ENCODE results near the gene PKHD1. TPM values are rescaled to one million over a fixed set of nuclear protein-coding genes. Genes with fewer than 3 reads are reported as not detected.

Gene PKHD1
- total RNA-seq, 1 experiment from 2014 or later, result 0.43 TPM

- Histone ChIP-seq H3K27ac (ENCODE audit: low read depth, low read length, poor library complexity, severe bottlenecking) (no peak overlapping the region), H3K4me3 (ENCODE audit: low read depth, low read length, poor library complexity, severe bottlenecking) (no peak overlapping the region), H3K27me3 (replicated peaks; ENCODE audit: insufficient read depth, low read depth, low read length, poor library complexity) (peaks cover 8% of the 10 kb centered on the region), H3K4me1 (ENCODE audit: insufficient read depth, low read length, poor library complexity, severe bottlenecking) (no peaks in the 10 kb centered on the region), H3K9me3 (ENCODE audit: low read depth, low read length, poor library complexity, severe bottlenecking) (no peaks in the 10 kb centered on the region), H3K36me3 (ENCODE audit: insufficient read depth, low read length, poor library complexity, severe bottlenecking) (no peaks in the 10 kb centered on the region)
- no TSS peak for BruUV-seq (replicated peaks)
- CTCF ChIA-PET, result no interaction called here
- POLR2A ChIA-PET (ENCODE audit: low non-redundant PET), result no interaction called here
- TF ChIP-seq EZH2 (IDR thresholded peaks at IDR 0.05; ENCODE audit: borderline replicate concordance, low read depth, low read length, poor library complexity, severe bottlenecking), result no peak
- TF ChIP-seq, protein P1, sequence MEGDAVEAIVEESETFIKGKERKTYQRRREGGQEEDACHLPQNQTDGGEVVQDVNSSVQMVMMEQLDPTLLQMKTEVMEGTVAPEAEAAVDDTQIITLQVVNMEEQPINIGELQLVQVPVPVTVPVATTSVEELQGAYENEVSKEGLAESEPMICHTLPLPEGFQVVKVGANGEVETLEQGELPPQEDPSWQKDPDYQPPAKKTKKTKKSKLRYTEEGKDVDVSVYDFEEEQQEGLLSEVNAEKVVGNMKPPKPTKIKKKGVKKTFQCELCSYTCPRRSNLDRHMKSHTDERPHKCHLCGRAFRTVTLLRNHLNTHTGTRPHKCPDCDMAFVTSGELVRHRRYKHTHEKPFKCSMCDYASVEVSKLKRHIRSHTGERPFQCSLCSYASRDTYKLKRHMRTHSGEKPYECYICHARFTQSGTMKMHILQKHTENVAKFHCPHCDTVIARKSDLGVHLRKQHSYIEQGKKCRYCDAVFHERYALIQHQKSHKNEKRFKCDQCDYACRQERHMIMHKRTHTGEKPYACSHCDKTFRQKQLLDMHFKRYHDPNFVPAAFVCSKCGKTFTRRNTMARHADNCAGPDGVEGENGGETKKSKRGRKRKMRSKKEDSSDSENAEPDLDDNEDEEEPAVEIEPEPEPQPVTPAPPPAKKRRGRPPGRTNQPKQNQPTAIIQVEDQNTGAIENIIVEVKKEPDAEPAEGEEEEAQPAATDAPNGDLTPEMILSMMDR (conservative IDR thresholded peaks at IDR 0.05; ENCODE audit: low read depth, low read length), result no peak
- intact Hi-C loops (cut with micrococcal nuclease; ENCODE audit: unreplicated experiment), result no loop called here
- no peak for DNase-seq (ENCODE audit: low spot score)
These were observed 199.6 kb downstream of the PKHD1 start for GRCh38 chr6:51887859-51888258.

DNA sequence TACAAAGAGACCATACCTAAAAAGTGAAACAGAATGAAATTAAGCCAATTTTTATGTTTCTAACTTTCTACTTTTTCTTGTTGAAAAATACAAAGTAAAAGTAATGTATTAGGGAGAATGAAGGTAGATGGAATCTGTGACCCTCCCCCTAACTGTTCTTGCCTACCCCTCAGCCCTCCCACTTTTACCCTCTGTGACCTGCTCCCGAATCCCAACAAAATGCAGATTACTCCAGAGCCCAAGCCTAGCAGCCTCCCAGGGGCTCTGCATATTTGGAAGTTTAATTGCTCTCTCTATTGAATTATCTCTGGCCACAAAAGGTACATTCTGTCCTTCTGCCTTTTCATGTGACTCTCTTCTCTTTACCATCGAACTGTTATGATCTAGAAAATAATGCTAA, 201.5 kb downstream of the PKHD1 start:
- DNase-seq (ENCODE audit: low spot score), result no peak
- H3K27me3 ChIP-seq (replicated peaks; ENCODE audit: insufficient read depth, low read depth, low read length, poor library complexity), result peaks cover 8% of the 10 kb centered on the region
- CTCF ChIA-PET, result no interaction called here
- H3K9me3 ChIP-seq (ENCODE audit: low read depth, low read length, poor library complexity, severe bottlenecking), result no peaks in the 10 kb centered on the region
- H3K36me3 ChIP-seq (ENCODE audit: insufficient read depth, low read length, poor library complexity, severe bottlenecking), result no peaks in the 10 kb centered on the region
- POLR2A ChIA-PET (ENCODE audit: low non-redundant PET), result no interaction called here
- intact Hi-C loops (cut with micrococcal nuclease; ENCODE audit: unreplicated experiment), result no loop called here
- no peak overlapping the region for H3K27ac ChIP-seq (ENCODE audit: low read depth, low read length, poor library complexity, severe bottlenecking)
- TF ChIP-seq, protein P1 (conservative IDR thresholded peaks at IDR 0.05; ENCODE audit: low read depth, low read length), result no peak
- no peaks in the 10 kb centered on the region for H3K4me1 ChIP-seq (ENCODE audit: insufficient read depth, low read length, poor library complexity, severe bottlenecking)
- H3K4me3 ChIP-seq (ENCODE audit: low read depth, low read length, poor library complexity, severe bottlenecking), result no peak overlapping the region
- BruUV-seq (replicated peaks), result no TSS peak

DNA sequence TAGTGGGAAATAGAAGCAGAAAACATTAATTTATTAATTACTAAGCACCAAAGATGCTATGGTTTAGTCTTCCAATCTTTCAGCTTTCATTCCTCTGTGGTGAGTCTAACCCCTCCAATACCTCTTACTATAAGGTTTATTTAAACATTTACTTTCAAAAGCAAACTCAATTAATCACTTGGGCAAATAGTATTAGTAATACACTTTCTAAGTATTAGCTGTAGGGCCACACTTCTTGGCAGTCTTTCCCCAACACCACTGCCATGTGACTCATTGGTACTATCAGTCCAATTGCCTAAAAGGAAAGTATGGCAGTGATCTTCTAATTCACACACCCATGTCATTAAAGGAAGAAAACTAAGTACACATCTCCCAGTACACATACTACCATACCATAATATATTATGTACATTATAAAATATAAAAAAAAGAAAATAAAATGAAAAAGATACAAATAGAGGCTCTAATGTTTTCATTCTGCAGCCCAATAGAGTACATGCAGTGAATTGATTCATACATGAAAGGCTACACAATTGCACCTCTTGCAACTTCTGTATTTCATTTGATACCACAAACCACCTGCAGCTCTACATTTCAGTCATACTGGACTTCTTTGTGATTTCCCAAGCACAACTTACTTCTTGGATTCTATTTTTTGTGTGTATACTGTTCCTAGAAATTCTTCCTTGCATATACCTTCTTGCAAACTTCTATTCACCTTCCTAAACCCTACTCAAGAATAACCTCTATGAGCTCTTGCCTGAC, 218.6 kb downstream of the PKHD1 start:
- Histone ChIP-seq H3K27ac (ENCODE audit: low read depth, low read length, poor library complexity, severe bottlenecking) (no peak overlapping the region), H3K36me3 (ENCODE audit: insufficient read depth, low read length, poor library complexity, severe bottlenecking) (no peaks in the 10 kb centered on the region), H3K4me3 (ENCODE audit: low read depth, low read length, poor library complexity, severe bottlenecking) (no peak overlapping the region), H3K9me3 (ENCODE audit: low read depth, low read length, poor library complexity, severe bottlenecking) (no peaks in the 10 kb centered on the region), H3K27me3 (replicated peaks; ENCODE audit: insufficient read depth, low read depth, low read length, poor library complexity) (peaks cover 34% of the 10 kb centered on the region), H3K4me1 (ENCODE audit: insufficient read depth, low read length, poor library complexity, severe bottlenecking) (no peaks in the 10 kb centered on the region)
- no TSS peak for BruUV-seq (replicated peaks)
- TF ChIP-seq, protein P1 (conservative IDR thresholded peaks at IDR 0.05; ENCODE audit: low read depth, low read length), result no peak
- no peak for TF ChIP-seq EZH2 (IDR thresholded peaks at IDR 0.05; ENCODE audit: borderline replicate concordance, low read depth, low read length, poor library complexity, severe bottlenecking)
- DNase-seq (ENCODE audit: low spot score), result no peak
- CTCF ChIA-PET, result no interaction called here
- POLR2A ChIA-PET (ENCODE audit: low non-redundant PET), result no interaction called here
- intact Hi-C loops (cut with micrococcal nuclease; ENCODE audit: unreplicated experiment), result no loop called here
